Eye (tissue), 1 donor: Measurements from ENCODE around the gene METTL26.
A peak's percentile ranks its signal among the peaks of the same experiment; 100 is the strongest.

ENCODE experiments used
- DNase-seq: peaks from one replicate; pipeline ENCODE4 v3.0.0-alpha.2; 2015

The METTL26 gene

GRCh38 chr16:593807-594206 lies 42.3 kb downstream of the METTL26 start:
- no peak for DNase-seq

GRCh38 chr16:593406-593805 lies 42.7 kb downstream of the METTL26 start:
- no peak for DNase-seq

- no peak for DNase-seq
Measured at GRCh38 chr16:592518-593306, 43.4 kb downstream of the METTL26 start.

- no peak for DNase-seq
Measured at GRCh38 chr16:591892-592517, 44.1 kb downstream of the METTL26 start.

- DNase-seq = no peak
Measured at GRCh38 chr16:591231-591630, 44.9 kb downstream of the METTL26 start.

- DNase-seq = no peak
Measured at GRCh38 chr16:590815-591200, 45.3 kb downstream of the METTL26 start.

- peak; percentile 69 for DNase-seq
Measured at GRCh38 chr16:590188-590814, 45.8 kb downstream of the METTL26 start.

- DNase-seq = peak; percentile 99
Measured at GRCh38 chr16:589658-590187, 46.4 kb downstream of the METTL26 start, which contains the start of gene RAB40C. TSS of gene RAB40C (plus strand) at chr16:590066. CDS start at chr16:590292, 226 bp downstream.

- DNase-seq = peak; percentile 99
Measured at GRCh38 chr16:588889-589657, 47.0 kb downstream of the METTL26 start.

GRCh38 chr16:588639-588888 lies 47.5 kb downstream of the METTL26 start:
- peak; percentile 79 for DNase-seq

GRCh38 chr16:586645-587590 lies 49.2 kb downstream of the METTL26 start:
- DNase-seq = peak; percentile 35

GRCh38 chr16:586047-586644 lies 50.0 kb downstream of the METTL26 start:
- peak; percentile 44 for DNase-seq

- DNase-seq = peak; percentile 17
Measured at GRCh38 chr16:585351-585750, 50.8 kb downstream of the METTL26 start.
